ENCODE measurements around the gene ANKRD65. TPM values are rescaled to one million over a fixed set of nuclear protein-coding genes. Genes with fewer than 3 reads are reported as not detected.
A peak's percentile ranks its signal among the peaks of the same experiment; 100 is the strongest.
"Not testable (repeated sequence)": the region's sequence is repeated elsewhere in the genome, so short reads cannot be mapped to it uniquely, and the experiment has no call there.

ANKRD65 gene
- total RNA-seq, 1 donor from 2014 or later, result not detected

- H3K4me1 Mint-ChIP-seq; H3K4me3 Mint-ChIP-seq; H3K36me3 Mint-ChIP-seq (ENCODE audit: low read depth); H3K27me3 Mint-ChIP-seq; DNase-seq; H3K9me3 Mint-ChIP-seq; intact Hi-C loops (cut with micrococcal nuclease); H3K27ac Mint-ChIP-seq: not testable (repeated sequence)
Observed at GRCh38 chr1:1452365-1452739, 31.3 kb upstream of the ANKRD65 start.

- H3K27me3 Mint-ChIP-seq, result peaks cover 2% of the 10 kb centered on the region
- H3K4me3 Mint-ChIP-seq, result no peak overlapping the region
- intact Hi-C loops (cut with micrococcal nuclease), result no loop called here
- H3K36me3 Mint-ChIP-seq (ENCODE audit: low read depth), result no peaks in the 10 kb centered on the region
- DNase-seq, result no peak
- H3K4me1 Mint-ChIP-seq, result no peaks in the 10 kb centered on the region
- H3K27ac Mint-ChIP-seq, result no peak overlapping the region
- no peaks in the 10 kb centered on the region for H3K9me3 Mint-ChIP-seq
Observed at GRCh38 chr1:1451696-1452364, 30.8 kb upstream of the ANKRD65 start.

GRCh38 chr1:1450616-1451015, 29.5 kb upstream of the ANKRD65 start:
- intact Hi-C loops (cut with micrococcal nuclease); H3K36me3 Mint-ChIP-seq (ENCODE audit: low read depth); H3K27me3 Mint-ChIP-seq; H3K4me1 Mint-ChIP-seq; H3K27ac Mint-ChIP-seq; H3K9me3 Mint-ChIP-seq; DNase-seq; H3K4me3 Mint-ChIP-seq: not testable (repeated sequence)

- Mint-ChIP-seq H3K4me1 (no peaks in the 10 kb centered on the region), H3K9me3 (no peaks in the 10 kb centered on the region), H3K27ac (no peak within 1 kb of the TSS), H3K36me3 (ENCODE audit: low read depth) (no peaks in the 10 kb centered on the region), H3K4me3 (no peak within 1 kb of the TSS), H3K27me3 (peaks cover 2% of the 10 kb centered on the region)
- DNase-seq, result no peak
- intact Hi-C loops (cut with micrococcal nuclease), result no loop called here
Observed at GRCh38 chr1:1449099-1449739, 28.1 kb upstream of the ANKRD65 start, which contains the start of gene ATAD3C. Gene ATAD3C (plus strand): TSS chr1:1449689. CDS start chr1:1450684, 995 bp downstream.

GRCh38 chr1:1446631-1447030, 25.6 kb upstream of the ANKRD65 start:
- H3K27ac Mint-ChIP-seq; H3K4me1 Mint-ChIP-seq; H3K4me3 Mint-ChIP-seq; H3K36me3 Mint-ChIP-seq (ENCODE audit: low read depth); H3K27me3 Mint-ChIP-seq; H3K9me3 Mint-ChIP-seq; intact Hi-C loops (cut with micrococcal nuclease); DNase-seq: not testable (repeated sequence)

GRCh38 chr1:1442069-1442770, 21.1 kb upstream of the ANKRD65 start:
- intact Hi-C loops (cut with micrococcal nuclease), result no loop called here
- Mint-ChIP-seq H3K27ac (no peak overlapping the region), H3K27me3 (no peaks in the 10 kb centered on the region), H3K4me1 (peaks cover 2% of the 10 kb centered on the region), H3K4me3 (no peak overlapping the region), H3K9me3 (no peaks in the 10 kb centered on the region), H3K36me3 (ENCODE audit: low read depth) (no peaks in the 10 kb centered on the region)
- no peak for DNase-seq

GRCh38 chr1:1441002-1441888, 20.2 kb upstream of the ANKRD65 start:
- no peaks in the 10 kb centered on the region for H3K9me3 Mint-ChIP-seq
- peak; percentile 88 for DNase-seq
- H3K27ac Mint-ChIP-seq, result no peak overlapping the region
- no peaks in the 10 kb centered on the region for H3K36me3 Mint-ChIP-seq (ENCODE audit: low read depth)
- intact Hi-C loops (cut with micrococcal nuclease), result loop anchor here (2.0 kb wide), 1 partner anchor 34 kb away; the partner anchor contains the start of gene MRPL20
- peaks cover 3% of the 10 kb centered on the region for H3K4me1 Mint-ChIP-seq
- peaks cover 3% of the 10 kb centered on the region for H3K27me3 Mint-ChIP-seq
- H3K4me3 Mint-ChIP-seq, result no peak overlapping the region

GRCh38 chr1:1440262-1441001, 19.4 kb upstream of the ANKRD65 start:
- no peak overlapping the region for H3K27ac Mint-ChIP-seq
- peaks cover 4% of the 10 kb centered on the region for H3K4me1 Mint-ChIP-seq
- no peak for DNase-seq
- H3K36me3 Mint-ChIP-seq (ENCODE audit: low read depth), result no peaks in the 10 kb centered on the region
- intact Hi-C loops (cut with micrococcal nuclease), result loop anchor here (2.0 kb wide), 1 partner anchor 34 kb away; the partner anchor contains the start of gene MRPL20
- no peaks in the 10 kb centered on the region for H3K9me3 Mint-ChIP-seq
- peaks cover 4% of the 10 kb centered on the region for H3K27me3 Mint-ChIP-seq
- no peak overlapping the region for H3K4me3 Mint-ChIP-seq

GRCh38 chr1:1439546-1440261, 18.6 kb upstream of the ANKRD65 start:
- H3K27ac Mint-ChIP-seq, result no peak overlapping the region
- no peak overlapping the region for H3K4me3 Mint-ChIP-seq
- H3K36me3 Mint-ChIP-seq (ENCODE audit: low read depth), result no peaks in the 10 kb centered on the region
- DNase-seq, result no peak
- no peaks in the 10 kb centered on the region for H3K9me3 Mint-ChIP-seq
- H3K4me1 Mint-ChIP-seq, result peaks cover 7% of the 10 kb centered on the region
- intact Hi-C loops (cut with micrococcal nuclease), result loop anchor here (2.0 kb wide), 1 partner anchor 33 kb away; the partner anchor contains the start of gene MRPL20
- peaks cover 4% of the 10 kb centered on the region for H3K27me3 Mint-ChIP-seq

GRCh38 chr1:1438531-1439381, 17.7 kb upstream of the ANKRD65 start:
- Mint-ChIP-seq H3K36me3 (ENCODE audit: low read depth) (no peaks in the 10 kb centered on the region), H3K4me3 (no peak overlapping the region), H3K27ac (no peak overlapping the region), H3K27me3 (peaks cover 4% of the 10 kb centered on the region), H3K9me3 (no peaks in the 10 kb centered on the region), H3K4me1 (peaks cover 7% of the 10 kb centered on the region)
- DNase-seq, result no peak
- intact Hi-C loops (cut with micrococcal nuclease), result no loop called here

GRCh38 chr1:1437904-1438376, 16.9 kb upstream of the ANKRD65 start:
- Mint-ChIP-seq H3K27me3 (peaks cover 4% of the 10 kb centered on the region), H3K27ac (no peak overlapping the region), H3K9me3 (no peaks in the 10 kb centered on the region), H3K4me1 (peaks cover 10% of the 10 kb centered on the region), H3K36me3 (ENCODE audit: low read depth) (no peaks in the 10 kb centered on the region), H3K4me3 (no peak overlapping the region)
- DNase-seq, result no peak
- intact Hi-C loops (cut with micrococcal nuclease), result no loop called here
